PC-3 (cell line): ENCODE measurements around the gene SDK1.

Experiments
- EZH2 ChIP-seq: fragments of 300-600 bp; sonication (generic); IDR thresholded peaks from one replicate; pipeline ENCODE4 v1.6.1; 2017; ENCODE audit warnings: antibody characterized with exemption, mild to moderate bottlenecking, low read length; ENCODE audit not compliant: unreplicated experiment
- EZH2phosphoT487 ChIP-seq: fragments of 300-600 bp; sonication (generic); IDR thresholded peaks from 2 replicates; pipeline ENCODE4 v1.6.1; 2018; ENCODE audit warnings: mild to moderate bottlenecking, antibody characterized with exemption, low read length, borderline replicate concordance
- TF ChIP-seq, protein P1 (sequence below): fragments of 300-600 bp; sonication (generic); conservative IDR thresholded peaks from 2 replicates; pipeline ENCODE4 v1.5.1; 2017; ENCODE audit warnings: antibody characterized with exemption, low read depth, mild to moderate bottlenecking, low read length

DNA sequence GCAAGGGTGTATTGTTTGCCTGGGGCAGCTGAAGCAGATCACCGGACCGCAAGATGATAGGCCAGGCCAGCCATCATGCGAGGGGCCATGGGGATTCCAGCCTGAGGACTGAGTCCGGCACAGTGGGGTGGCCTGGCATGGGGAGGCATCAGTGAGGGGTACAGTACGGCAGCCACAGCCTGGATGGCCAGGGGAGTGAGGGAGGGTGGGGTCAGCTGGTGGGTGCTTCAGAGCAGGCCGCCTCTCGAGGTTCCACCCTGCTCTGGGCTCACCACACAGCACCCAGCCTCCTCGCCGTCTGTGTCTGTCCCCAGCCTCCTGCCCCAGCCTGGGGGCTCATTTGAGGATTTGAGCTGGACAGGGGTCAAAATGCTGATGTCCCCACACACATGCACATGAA is 872.6 kb downstream of the SDK1 start:
- TF ChIP-seq, protein P1, sequence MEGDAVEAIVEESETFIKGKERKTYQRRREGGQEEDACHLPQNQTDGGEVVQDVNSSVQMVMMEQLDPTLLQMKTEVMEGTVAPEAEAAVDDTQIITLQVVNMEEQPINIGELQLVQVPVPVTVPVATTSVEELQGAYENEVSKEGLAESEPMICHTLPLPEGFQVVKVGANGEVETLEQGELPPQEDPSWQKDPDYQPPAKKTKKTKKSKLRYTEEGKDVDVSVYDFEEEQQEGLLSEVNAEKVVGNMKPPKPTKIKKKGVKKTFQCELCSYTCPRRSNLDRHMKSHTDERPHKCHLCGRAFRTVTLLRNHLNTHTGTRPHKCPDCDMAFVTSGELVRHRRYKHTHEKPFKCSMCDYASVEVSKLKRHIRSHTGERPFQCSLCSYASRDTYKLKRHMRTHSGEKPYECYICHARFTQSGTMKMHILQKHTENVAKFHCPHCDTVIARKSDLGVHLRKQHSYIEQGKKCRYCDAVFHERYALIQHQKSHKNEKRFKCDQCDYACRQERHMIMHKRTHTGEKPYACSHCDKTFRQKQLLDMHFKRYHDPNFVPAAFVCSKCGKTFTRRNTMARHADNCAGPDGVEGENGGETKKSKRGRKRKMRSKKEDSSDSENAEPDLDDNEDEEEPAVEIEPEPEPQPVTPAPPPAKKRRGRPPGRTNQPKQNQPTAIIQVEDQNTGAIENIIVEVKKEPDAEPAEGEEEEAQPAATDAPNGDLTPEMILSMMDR = no peak
- no peak for TF ChIP-seq EZH2phosphoT487
- no peak for TF ChIP-seq EZH2
